Fibroblast of lung (primary cell): ENCODE results near the gene TP73.

ENCODE experiments used
- EZH2 ChIP-seq: IDR thresholded peaks from 2 replicates; pipeline ENCODE4 v1.5.1; 2012; ENCODE audit warnings: low read length, control low read depth, mild to moderate bottlenecking; ENCODE audit errors: missing control alignments
- TF ChIP-seq, protein P1 (sequence below), 2 donors: IDR thresholded peaks in 1 of 2; conservative IDR thresholded peaks in 1 of 2; 1 replicate in 1 of 2; 2 replicates in 1 of 2; pipeline ENCODE4 v1.5.1; 2011 to 2012; ENCODE audit warnings: low read length in 2 of 2, control low read depth in 1 of 2, inconsistent platforms in 1 of 2, low read depth in 1 of 2, mild to moderate bottlenecking in 1 of 2

DNA sequence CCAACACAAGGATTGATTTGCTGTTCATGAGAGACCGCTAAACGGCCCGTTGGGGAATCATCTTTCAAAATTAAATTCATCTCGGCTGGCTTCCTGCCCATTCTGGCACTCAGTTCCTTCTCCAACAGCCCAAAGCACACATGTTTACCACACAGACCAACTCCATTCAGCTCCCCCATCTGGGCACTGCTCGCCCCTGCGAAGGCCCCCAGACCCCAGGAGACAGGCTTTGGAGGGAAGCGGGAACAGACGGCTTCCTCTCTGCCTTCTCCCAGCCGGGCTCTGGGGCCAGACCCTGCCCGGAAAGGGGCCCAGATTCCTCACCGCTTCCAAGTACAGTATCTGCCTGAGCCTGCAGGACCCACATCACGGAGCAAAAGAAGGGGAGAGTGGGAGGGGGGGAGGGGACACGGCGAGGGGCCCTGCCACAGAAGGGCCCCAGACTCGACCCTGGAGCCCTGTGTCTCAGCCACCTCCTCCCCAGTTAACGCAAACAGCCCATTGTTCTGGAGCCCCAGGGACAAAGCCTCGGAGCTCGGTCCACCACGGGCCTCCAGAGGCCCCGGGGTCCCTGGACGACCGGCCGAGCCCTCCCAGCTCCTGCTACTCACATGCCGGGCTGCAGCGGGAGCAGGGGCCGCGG, 41.7 kb upstream of the TP73 start:
- TF ChIP-seq, protein P1, sequence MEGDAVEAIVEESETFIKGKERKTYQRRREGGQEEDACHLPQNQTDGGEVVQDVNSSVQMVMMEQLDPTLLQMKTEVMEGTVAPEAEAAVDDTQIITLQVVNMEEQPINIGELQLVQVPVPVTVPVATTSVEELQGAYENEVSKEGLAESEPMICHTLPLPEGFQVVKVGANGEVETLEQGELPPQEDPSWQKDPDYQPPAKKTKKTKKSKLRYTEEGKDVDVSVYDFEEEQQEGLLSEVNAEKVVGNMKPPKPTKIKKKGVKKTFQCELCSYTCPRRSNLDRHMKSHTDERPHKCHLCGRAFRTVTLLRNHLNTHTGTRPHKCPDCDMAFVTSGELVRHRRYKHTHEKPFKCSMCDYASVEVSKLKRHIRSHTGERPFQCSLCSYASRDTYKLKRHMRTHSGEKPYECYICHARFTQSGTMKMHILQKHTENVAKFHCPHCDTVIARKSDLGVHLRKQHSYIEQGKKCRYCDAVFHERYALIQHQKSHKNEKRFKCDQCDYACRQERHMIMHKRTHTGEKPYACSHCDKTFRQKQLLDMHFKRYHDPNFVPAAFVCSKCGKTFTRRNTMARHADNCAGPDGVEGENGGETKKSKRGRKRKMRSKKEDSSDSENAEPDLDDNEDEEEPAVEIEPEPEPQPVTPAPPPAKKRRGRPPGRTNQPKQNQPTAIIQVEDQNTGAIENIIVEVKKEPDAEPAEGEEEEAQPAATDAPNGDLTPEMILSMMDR (conservative IDR thresholded peaks at IDR 0.05 in 1 of 2, IDR thresholded peaks at IDR 0.05 in 1 of 2; ENCODE audit: low read depth in 1 of 2, low read length in 2 of 2) = no peak
- peak; percentile 56 for TF ChIP-seq EZH2
